ENCODE measurements around the gene SLC38A4.

GRCh38 chr12:46830731-46831334, 5.0 kb upstream of the SLC38A4 start:
- no peak for TF ChIP-seq CTCF (IDR thresholded peaks at IDR 0.05)
- TF ChIP-seq POLR2A (IDR thresholded peaks at IDR 0.05): no peak
- no peak for TF ChIP-seq POLR2AphosphoS5 (IDR thresholded peaks at IDR 0.05)

Data from breast epithelium (tissue), 3 donors.